HG03342 (cell line): ENCODE data around the gene ALOX5AP.
"Not testable (repeated sequence)": the region's sequence is repeated elsewhere in the genome, so short reads cannot be mapped to it uniquely, and the experiment has no call there.

Experiments
- ATAC-seq: cut with Tn5 transposase; IDR thresholded peaks from one replicate; pipeline ENCODE4 v1.9.1; 2021; ENCODE audit warnings: mild to moderate bottlenecking, moderate library complexity; ENCODE audit not compliant: unreplicated experiment

The ALOX5AP gene

DNA sequence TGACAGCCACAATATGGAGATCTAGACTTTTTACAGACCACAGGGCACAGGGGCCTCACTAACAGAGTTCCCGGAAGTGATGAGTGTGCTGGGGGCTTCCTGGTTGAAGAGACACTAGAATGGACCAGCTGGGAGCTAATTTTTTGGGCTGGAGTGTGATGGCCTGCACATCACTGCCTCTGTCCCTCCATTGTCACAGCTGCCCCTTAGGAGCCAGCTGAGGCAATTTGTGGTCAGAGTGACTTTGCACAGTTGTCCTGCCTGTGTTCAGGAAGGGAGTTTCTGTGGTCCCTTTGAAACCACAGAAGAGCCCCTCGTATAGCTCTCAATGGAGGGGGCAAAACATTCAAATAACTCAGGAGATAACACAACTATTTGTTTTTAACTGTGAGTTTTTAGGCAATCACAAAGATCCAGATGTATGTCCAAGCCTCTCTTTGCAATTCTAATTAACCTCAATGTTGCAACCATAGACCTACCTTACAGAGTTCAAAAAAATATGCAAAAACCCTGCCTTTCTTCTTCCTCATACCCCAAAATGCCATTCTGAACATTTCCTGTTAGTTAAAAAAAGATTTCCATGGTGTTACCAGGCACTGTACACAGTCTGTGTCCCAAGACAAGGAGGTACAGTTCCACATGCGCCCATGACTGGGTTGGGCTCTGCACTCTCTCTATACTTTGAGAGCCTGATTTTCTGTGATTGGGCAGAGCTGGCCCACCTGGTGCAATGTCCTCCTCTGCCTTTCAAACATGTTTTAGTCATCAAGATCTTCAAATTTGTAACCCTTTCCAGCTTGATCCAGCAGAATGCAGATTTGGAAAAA, 2.4 kb downstream of the ALOX5AP start:
- no peak for ATAC-seq

DNA sequence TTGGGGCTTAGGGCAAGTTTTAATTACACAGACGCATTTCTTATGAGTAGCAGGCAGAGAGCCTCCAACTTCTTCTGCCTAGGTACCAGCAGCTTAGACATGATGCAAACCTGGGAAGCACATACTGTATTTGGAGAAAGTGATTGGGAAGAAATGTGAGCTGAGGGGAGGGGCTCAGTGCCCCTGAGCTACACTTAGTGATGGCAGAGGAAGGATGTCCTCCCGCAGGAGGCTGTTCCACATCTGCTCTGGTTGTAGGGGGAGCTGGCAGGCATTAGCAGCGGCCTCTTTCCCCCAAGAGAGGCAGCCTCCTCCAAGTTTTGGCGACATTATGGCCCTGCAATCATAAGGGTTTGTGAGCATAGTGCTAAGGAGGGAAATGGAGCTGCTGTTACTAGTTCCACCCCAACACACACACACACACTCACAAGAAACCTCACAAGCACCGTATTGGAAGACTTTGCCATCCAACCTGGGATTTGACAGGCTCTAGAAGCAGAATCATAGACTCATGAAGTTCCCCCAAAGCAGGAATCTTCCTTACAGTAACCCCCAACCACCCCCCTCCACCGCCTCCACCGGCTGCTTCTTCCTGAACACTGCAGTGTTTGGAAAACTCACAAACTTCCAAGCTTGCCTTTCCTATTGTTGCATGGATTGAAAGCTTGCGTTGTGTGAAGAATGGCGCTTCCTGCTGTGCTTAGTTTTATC, 3.3 kb downstream of the ALOX5AP start:
- ATAC-seq = no peak

DNA sequence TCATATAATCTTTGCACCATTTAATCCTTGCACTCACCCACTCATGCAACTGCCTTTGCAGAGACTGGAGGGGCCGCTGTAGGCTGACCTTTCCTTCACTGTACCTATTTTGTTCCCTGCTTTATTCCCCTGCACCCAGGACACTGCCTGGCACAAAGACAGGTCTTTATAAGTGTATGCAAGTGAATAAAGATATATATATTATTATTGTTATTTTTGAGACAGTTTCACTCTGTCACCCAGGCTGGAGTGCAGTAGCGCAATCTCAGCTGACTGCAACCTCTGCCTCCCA, 3.8 kb downstream of the ALOX5AP start:
- no peak for ATAC-seq

DNA sequence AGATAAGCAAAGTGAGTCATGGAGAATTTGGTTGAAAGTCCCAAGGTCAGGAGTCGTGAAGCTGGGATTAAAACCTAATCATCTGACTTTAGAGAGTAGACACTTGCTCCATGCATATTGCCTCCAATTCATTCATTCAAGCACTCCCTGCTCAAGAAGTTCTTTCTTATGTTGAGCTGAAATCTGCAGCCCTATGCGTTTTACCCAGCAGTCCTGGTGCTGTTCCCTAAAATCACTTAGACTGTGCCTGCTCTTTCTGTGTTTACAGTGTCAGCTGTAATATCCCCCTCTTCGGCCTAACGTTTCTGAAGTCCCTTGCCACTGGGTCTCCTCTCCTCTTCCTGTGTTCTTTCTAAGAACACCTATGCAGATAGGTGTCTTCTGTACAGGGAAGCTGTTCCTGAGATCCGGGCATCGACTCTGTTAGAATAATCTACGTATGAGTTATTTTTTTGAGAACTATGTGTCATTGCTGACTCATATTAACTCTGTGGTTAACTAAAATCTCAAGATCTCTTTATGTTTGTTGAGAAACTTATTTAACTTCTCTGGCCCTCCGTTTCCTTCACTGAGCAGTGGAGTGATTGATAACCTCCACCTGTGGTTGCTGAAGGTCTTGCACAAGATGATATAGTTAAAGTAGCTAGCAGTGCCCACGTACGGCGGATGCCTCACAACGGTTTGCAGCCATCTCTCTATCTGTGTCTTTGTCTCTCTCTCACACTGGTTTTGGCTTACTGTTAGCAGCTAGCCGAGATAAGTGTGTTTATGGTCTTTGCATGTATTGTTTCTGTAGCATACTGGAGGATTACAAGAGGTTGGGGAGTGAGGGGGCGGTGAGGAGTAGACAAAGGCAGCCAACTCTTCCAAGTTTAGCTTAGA, 4.7 kb downstream of the ALOX5AP start:
- ATAC-seq = peak; percentile 34

DNA sequence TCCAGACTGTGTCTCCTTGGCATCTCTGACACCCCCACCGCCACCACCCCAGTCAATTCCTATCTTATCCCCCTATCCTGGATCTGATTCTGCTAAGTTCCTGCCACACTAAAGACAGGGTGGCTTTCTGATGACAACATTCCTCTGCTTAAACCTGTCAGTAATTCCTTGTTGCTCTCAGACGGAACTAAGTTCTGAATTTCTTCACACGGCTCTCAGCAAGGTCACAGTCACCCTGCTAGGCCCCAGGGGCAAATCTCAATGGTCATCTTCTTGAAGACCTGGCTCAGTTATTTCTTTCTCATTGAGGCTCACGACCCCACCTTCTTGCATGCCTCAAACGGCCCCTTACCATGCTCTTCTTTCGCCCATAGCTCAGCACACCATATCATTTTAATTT, 7.6 kb downstream of the ALOX5AP start:
- ATAC-seq = no peak

DNA sequence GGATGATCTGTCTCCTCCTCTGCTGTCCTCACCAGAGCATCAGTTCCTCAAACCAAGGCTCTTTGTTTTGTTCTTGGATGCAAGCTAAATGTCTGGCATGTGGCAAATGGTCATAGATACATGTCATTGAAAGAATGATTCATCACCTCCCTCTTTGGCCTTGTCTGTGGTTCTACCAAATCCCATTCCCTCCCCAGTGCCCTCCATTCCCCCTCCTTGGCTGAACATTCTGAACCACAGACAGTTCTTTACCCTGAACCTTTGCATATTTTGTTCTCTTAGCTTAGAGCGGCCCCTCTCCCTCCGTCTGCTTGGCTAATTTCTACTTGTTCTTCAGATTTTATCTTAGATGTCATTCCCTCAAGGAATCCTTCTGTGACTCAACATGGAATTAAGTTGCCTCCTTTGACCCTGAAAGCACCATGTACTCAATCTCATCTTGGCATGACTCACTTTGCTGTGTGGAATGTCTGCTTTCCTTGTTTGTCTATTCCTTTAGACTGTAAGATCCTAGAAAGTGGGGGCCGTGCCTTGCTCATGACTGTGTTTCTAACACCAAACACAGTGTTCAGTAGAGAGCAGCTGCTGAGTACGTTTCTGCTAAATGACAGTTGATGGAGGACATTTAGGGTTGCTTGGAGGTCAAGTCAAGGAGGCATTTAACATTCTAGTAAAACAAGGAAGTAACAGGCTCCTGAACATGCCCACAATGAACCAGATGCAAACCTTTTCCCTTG, 8.1 kb downstream of the ALOX5AP start:
- no peak for ATAC-seq

DNA sequence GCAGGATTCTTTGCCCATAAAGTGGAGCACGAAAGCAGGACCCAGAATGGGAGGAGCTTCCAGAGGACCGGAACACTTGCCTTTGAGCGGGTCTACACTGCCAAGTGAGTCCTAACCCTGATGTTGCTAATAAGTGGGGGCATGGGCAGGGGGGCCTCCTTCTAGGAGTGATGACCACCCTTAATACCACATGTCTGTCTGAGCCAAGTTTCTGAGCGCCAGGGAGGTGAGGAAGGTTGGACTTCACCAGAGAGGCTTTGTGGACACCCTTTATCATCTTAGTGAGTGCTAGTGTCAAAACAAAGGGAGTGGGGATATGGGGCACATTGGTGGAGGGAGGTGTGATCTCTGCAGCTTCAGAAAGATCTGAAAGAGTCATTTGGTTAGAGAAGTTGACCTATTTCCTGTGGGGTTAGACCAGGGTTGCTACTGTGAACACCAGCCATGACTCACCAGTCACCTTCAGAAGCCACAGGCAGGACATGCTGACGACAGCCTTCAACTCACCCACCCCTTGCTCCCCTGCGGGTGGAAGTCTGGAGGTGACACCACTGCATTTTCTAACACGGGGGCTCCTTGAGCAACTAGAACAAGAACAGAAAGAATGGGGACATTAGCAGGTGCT, 8.8 kb downstream of the ALOX5AP start:
- ATAC-seq = peak; percentile 95

DNA sequence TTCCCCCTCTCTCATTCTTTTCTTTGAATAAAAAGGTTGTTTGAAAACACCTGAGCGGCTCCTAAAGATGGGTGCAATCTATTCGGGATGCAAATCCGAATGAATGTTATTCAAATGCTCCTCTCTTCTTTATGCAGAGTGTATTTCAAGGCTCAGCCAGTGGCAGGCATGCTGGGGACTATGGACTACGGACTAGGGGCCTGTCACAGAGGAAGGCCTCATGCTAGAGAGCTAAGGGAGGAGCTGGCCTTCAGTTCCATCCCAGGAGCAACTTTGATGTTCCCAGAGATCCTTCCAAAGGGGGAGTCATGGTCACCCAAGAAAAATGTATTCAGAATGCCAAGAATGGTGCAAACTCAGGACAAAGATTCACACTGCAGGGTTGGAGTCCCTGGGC, 9.3 kb downstream of the ALOX5AP start:
- no peak for ATAC-seq

DNA sequence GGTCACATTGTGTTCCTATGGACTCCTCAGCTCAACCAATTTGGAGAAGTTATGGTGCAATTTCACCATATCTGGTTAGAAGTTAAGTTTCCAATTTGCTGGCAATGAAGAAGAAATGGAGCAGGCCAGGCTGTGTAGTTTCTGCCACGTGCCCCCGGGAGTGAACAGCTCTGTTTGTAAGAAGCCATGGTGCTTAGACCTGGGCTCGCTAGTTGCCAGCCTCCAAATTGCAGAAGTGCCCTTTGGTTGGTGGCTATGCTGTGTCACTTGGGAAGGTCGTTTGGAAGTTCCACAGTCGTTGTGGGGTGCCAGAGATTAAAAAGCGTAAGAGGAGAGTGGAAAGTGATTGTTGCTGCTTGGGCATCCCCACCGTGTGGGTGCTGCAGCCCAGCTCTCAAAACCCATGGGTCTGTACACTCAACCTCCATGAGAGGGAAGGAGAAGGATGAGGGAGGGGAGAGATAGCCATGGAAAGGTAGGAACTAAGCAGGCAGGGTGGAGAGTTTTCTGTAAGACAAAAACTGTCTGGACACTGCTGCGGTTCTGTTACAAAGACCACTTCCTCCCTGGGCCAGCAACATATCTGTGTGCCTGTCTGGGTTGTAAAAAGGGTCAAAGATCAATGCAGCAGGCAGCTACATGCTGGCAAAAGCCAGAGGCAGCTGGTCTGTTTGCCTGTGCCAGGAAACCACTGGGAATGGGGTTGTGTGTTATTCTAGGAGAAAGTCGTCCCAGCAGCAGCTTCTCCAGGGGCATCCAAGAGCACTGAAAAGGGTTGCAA, 10.8 kb downstream of the ALOX5AP start:
- no peak for ATAC-seq

DNA sequence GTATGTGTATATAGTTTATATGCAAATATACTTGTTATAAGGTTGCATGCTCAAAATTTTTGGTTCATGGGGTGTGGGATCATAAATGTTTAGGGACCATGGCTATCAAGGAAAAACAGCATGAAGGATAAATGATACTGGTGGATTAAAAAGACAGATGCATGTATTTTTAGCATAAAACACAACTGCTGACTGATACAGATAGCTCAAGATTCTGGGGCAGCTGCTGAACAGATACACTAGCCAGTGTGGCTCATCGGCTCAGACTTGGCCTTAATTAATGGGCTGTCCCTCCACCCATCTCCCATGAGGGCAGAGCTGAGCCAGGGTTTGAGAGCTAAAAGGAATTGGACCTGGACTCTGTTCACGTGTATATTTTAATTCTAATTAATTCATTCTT, 11.4 kb downstream of the ALOX5AP start:
- ATAC-seq = no peak

DNA sequence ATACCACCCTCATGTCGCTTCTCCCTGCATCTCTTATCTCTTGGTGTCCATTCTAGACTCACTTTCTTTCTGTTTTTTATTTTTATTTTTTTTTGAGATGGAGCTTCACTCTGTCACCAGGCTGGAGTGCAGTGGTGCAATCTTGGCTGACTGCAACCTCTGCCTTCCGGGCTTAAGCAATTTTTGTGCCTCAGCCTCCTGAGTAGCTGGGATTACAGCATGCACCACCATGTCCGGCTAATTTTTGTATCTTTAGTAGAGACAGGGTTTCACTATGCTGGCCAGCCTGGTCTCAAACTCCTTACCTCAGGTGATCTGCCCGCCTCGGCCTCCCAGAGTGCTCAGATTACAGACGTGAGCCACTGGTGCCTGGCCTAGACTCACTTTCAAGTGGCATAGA, 12.5 kb downstream of the ALOX5AP start:
- ATAC-seq = not testable (repeated sequence)

DNA sequence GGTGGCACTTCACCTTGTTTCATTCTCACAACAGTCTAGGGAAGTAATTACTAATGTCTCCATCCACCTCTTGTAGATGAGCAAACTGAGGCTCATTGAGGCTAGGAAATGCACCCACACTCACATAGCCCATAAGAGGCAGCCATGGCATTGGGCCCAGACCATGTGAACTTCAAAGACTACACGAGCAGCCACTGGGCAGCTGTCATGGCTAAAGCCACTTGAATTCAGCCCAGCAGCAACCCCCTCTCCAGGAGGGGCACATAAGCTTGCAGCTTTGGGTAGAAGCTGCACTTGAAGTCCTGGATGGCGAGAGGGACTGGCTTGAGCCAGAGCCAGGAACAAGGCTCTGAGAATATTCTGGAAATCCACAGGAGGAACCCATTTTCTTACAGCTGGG, 13.4 kb downstream of the ALOX5AP start:
- no peak for ATAC-seq

DNA sequence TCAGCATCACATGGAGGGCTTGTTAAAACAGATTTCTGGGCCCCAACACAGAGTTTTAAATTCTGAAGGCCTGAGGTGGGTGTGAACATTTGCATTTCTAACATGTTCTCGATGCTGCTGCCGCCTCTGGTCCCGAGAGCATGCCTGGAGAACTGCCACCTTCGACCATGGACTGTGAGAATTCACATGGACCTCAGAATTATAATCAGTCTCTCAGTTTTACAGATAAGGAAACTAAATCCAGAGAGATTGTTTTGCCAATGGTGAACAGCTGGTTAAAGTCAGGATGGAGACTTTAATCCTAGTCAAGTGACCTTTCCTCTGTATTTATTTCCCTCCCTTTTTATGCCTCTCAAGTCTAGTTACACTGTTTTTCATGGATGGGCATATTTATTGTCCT, 14.7 kb downstream of the ALOX5AP start:
- no peak for ATAC-seq

DNA sequence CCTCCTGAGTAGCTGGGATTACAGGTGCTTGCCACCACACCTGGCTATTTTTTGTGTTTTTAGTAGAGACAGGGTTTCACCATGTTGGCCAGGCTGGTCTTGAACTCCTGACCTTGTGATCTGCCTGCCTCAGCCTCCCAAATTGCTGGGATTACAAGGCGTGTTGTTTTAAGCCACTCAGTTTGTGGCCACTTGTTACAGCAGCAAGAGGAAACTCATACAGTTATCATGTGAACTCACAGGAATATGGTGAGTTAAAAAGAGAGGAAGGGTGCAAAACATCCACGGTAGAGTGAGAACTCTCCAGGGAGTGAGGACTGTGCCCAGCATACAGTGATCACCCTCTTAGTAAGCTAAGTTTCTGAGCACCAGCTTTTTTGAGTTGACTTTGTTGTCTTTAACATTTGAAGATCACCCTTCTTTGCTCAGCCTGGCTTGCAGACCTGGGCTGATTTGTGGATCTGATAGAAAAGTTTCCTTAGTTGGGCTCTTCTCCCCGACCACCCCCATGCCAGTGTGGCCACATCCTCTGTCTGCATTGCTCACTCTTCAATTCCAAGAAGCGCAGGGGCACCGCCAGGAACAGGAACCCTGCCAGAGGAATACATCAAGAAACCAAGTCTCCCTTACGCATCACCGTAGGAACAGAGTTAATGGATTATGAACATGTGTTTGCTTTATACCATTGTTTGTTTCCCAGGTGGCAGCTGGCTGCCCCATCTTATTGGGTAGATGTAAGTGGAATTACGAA, 16.0 kb downstream of the ALOX5AP start:
- ATAC-seq = no peak

DNA sequence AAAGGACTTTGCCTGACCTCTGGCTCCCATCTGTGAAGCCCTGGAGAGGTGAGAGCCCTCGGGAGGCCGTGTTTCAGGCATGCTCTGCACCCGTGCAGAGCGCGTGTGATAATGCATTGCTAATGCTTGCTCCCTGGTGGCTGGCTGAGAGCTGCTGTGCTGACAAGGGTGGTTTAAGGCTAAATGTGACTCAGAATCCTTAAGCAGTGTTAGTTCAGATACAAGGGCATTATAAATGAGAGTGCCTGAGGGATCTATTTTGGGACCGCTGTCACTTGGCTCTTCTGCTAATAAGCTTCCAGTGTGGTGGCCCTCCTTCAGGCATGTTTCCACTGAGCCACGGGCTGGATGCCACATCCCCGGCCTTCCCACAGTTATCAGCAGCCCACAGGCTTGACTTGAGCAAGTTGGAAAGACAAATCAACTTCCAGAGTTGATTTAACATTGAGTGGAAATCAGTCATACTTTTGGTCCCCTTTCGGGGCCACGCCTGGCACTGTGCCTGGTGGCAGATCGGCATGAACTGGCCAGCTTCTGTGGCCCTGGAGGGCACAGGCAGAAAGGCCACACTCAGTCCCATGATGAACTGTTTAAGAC, 17.0 kb downstream of the ALOX5AP start:
- ATAC-seq = no peak

DNA sequence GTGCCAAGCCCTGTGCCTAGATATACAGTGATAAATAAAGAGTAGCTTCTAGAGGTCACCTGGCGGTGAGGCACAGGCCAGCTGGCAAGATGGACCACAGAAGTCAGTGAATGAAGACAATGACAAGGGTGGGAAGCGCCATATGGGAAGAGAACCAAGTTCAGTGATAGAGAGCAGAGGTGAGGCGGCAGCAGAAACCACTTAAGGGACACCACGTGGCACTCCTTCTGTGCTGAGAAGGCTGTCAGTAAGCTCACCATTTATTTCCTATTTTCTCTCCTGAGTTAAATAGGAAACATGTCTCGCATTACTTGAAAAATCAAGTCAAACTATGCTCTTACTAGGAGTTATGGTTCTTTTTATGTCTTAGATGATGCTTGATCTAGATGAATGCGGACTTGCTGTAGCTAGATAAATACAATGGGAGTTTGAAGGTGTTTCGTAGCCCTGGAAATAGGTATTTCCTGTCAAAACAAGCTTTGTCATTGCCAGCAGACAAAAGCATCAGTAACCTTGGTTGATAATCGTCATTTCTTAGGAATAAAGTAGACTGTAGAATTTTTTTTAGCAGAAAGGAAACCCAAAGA, 17.8 kb downstream of the ALOX5AP start:
- ATAC-seq = no peak

DNA sequence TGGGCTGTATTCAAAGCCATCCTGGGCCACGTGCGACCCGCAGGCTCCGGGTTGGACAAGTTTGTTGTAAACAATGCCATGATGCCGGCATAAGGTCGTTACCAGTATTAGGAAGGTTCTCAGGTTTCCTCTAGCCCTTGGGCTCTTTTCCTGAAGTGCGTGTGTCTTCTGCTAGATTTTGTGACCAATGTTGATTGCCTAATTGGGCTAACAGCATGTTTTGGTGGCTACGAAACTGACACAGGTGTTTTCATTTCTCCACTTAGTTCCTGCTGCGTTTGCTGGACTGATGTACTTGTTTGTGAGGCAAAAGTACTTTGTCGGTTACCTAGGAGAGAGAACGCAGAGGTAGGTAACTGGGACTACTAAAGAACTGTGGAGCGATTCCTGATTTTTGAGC, 20.3 kb downstream of the ALOX5AP start:
- ATAC-seq = no peak

DNA sequence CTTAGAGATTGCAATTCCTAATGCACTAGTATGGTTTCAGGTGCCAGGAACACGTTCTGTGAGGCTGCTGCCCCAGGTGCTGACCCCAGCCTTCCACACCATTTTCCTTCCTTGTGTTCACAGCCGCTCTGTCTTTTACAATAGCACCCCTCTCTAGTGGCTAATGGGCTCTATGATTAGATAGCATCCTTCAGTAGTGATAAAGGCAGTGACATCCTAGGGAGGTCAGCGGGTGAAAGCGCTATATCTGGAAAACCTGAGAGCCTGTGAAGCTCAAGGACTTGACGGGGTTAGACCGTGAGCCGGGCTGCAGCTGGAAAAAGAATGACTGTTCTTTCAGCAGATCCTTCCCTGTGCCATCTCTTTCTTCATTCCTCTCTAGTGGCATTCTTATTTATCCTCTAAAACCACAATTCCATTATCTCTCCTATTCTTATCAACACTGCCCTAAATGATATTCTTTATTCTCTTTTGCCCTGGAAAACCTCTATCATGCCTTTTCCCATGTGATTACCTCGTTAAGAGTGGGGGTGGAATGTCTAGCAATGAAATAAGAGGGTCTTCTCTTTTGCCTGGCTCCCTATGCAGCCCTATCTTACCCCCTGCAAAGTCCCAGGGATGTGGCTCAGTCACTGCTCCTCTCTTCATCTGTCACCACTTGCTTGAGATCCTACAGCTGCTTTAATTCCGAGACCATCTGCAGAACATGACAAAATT, 21.8 kb downstream of the ALOX5AP start:
- ATAC-seq = no peak
